GM12878 (cell line): Measurements from ENCODE around the gene FRAS1. TPM values are rescaled to one million over a fixed set of nuclear protein-coding genes. Genes with fewer than 3 reads are reported as not detected.

Experiments
- ATAC-seq: fragments of 200-7000 bp; cut with Tn5 transposase; 3 replicates; pipeline ENCODE4 v1.9.1; 2020; ENCODE audit warnings: mild to moderate bottlenecking, moderate library complexity
- BruUV-seq: library from RNA; stranded (reverse); fragments of 400-500 nt; replicated peaks from 2 replicates; lab custom pipeline; 2021; lab: Mats Ljungman, UMichigan
- CTCF ChIA-PET: fragments of 300-600 bp; sonication (Branson Sonifier 250); formaldehyde crosslinking; extraction: SDS; loops from one replicate; lab custom pipeline; 2021; ENCODE audit warnings: inconsistent platforms; lab: Yijun Ruan, JAX
- POLR2A ChIA-PET: fragments of 350-600 bp; formaldehyde crosslinking; extraction: SDS; loops from one replicate; lab custom pipeline; 2021; ENCODE audit warnings: inconsistent platforms; lab: Charles Lee
- RAD21 ChIA-PET: fragments of 300-600 bp; sonication (Branson Sonifier 250); formaldehyde crosslinking; loops from one replicate; lab custom pipeline; 2023; ENCODE audit warnings: antibody characterized with exemption; ENCODE audit not compliant: unreplicated experiment; lab: Charles Lee
- SMC1A ChIA-PET: fragments of 300-600 bp; sonication (Branson Sonifier 250); formaldehyde crosslinking; loops from one replicate; lab custom pipeline; 2023; ENCODE audit not compliant: unreplicated experiment, uncharacterized antibody; lab: Charles Lee
- DNase-seq: peaks from one replicate; pipeline ENCODE4 v3.0.0-alpha.2; 2011; ENCODE audit warnings: low read depth, low spot score
- FAIRE-seq: peaks from 3 replicates; lab custom pipeline; 2011; peaks lifted over from hg19 to GRCh38; lab: Jason Lieb, UNC
- H2AFZ ChIP-seq: 2 replicates; pipeline ENCODE4 v1.6.0; 2011; ENCODE audit warnings: low read depth, low read length, control low read depth; ENCODE audit not compliant: control insufficient read depth
- H3K27ac ChIP-seq: 2 replicates; pipeline ENCODE4 v1.5.1; 2011; ENCODE audit warnings: control low read depth; ENCODE audit not compliant: control insufficient read depth, insufficient read depth
- H3K27me3 ChIP-seq, 2 experiments: replicated peaks in 1 of 2; 2 replicates each; pipeline versions ENCODE4 v1.6.0 to v1.6.1; 2011; ENCODE audit warnings: low read length in 1 of 2; ENCODE audit not compliant: control insufficient read depth in 2 of 2, insufficient read depth in 2 of 2
- H3K36me3 ChIP-seq, 2 experiments: 2 replicates each; pipeline ENCODE4 v1.5.1; 2011; ENCODE audit warnings: low read length in 1 of 2; ENCODE audit not compliant: control insufficient read depth in 2 of 2, insufficient read depth in 2 of 2
- H3K4me1 ChIP-seq: 2 replicates; pipeline ENCODE4 v1.6.1; 2011; ENCODE audit warnings: mild to moderate bottlenecking, low read length, moderate library complexity, mixed read lengths; ENCODE audit not compliant: control insufficient read depth, insufficient read depth
- H3K4me2 ChIP-seq: 2 replicates; pipeline ENCODE4 v1.6.0; 2011; ENCODE audit warnings: control low read depth; ENCODE audit not compliant: control insufficient read depth, insufficient read depth
- H3K4me3 ChIP-seq: fragments of 200-600 bp; sonication (generic); 2 replicates; pipeline ENCODE4 v1.5.1; 2016
- H3K79me2 ChIP-seq: 2 replicates; pipeline ENCODE4 v1.6.0; 2011; ENCODE audit warnings: low read length; ENCODE audit not compliant: control insufficient read depth, insufficient read depth
- H3K9ac ChIP-seq: 2 replicates; pipeline ENCODE4 v1.8.0; 2011; ENCODE audit warnings: low read length, control low read depth, mixed read lengths; ENCODE audit not compliant: control insufficient read depth, insufficient read depth
- H3K9me3 ChIP-seq: replicated peaks from 3 replicates; pipeline ENCODE4 v1.5.1; 2011; ENCODE audit warnings: mild to moderate bottlenecking, low read length; ENCODE audit not compliant: control insufficient read depth, insufficient read depth
- H4K20me1 ChIP-seq: 2 replicates; pipeline ENCODE4 v1.6.0; 2011; ENCODE audit not compliant: control insufficient read depth, insufficient read depth
- CREM ChIP-seq: IDR thresholded peaks from 2 replicates; pipeline ENCODE4 v1.6.1; 2014; ENCODE audit warnings: antibody characterized with exemption, low read depth
- HCFC1 ChIP-seq: fragments of 150-350 bp; IDR thresholded peaks from 2 replicates; pipeline ENCODE4 v1.6.1; 2014; ENCODE audit warnings: low read length
- IKZF2 ChIP-seq, 2 experiments: fragments of 450-650 bp; IDR thresholded peaks; 2 replicates each; pipeline ENCODE4 v1.6.1; 2017; ENCODE audit warnings: mild to moderate bottlenecking in 2 of 2, moderate library complexity in 2 of 2
- JUND ChIP-seq: IDR thresholded peaks from 2 replicates; pipeline ENCODE4 v1.6.1; 2012; ENCODE audit warnings: low read depth, mild to moderate bottlenecking, low read length, improper control_type of control experiment, moderate library complexity
- KAT2A ChIP-seq: conservative IDR thresholded peaks from 2 replicates; pipeline ENCODE4 v1.6.1; 2011; ENCODE audit warnings: low read depth, low read length; ENCODE audit not compliant: control insufficient read depth
- MTA2 ChIP-seq: fragments of 450-650 bp; IDR thresholded peaks from 2 replicates; pipeline ENCODE4 v1.6.1; 2016; ENCODE audit warnings: low read depth, mild to moderate bottlenecking, moderate library complexity
- NFYB ChIP-seq: IDR thresholded peaks from 2 replicates; pipeline ENCODE4 v1.6.1; 2011; ENCODE audit warnings: low read depth, mild to moderate bottlenecking, low read length, improper control_type of control experiment, moderate library complexity; ENCODE audit not compliant: insufficient read depth
- NR2C1 ChIP-seq: fragments of 450-650 bp; IDR thresholded peaks from 2 replicates; pipeline ENCODE4 v1.6.1; 2017; ENCODE audit warnings: antibody characterized with exemption, mild to moderate bottlenecking, moderate library complexity
- NR2C2 ChIP-seq: IDR thresholded peaks from 2 replicates; pipeline ENCODE4 v1.6.1; 2011; ENCODE audit warnings: borderline replicate concordance, low read depth; ENCODE audit not compliant: control insufficient read depth, insufficient read length
- RBBP5 ChIP-seq: fragments of 200-600 bp; sonication (generic); conservative IDR thresholded peaks from 2 replicates; pipeline ENCODE4 v1.6.1; 2016
- SP1 ChIP-seq: IDR thresholded peaks from one replicate; pipeline ENCODE4 v1.6.1; 2011; ENCODE audit warnings: low read depth, low read length
- TCF7 ChIP-seq: IDR thresholded peaks from 2 replicates; pipeline ENCODE4 v1.6.1; 2014; ENCODE audit warnings: antibody characterized with exemption, borderline replicate concordance
- ZBED1 ChIP-seq: IDR thresholded peaks from 2 replicates; pipeline ENCODE4 v1.6.1; 2016; ENCODE audit warnings: borderline replicate concordance
- WGBS: methylation state at CpG from one replicate; pipeline ENCODE4 v1.1.6; 2016; ENCODE audit warnings: low lambda C conversion rate; ENCODE audit not compliant: insufficient replicate concordance, insufficient coverage; ENCODE audit errors: missing lambda C conversion rate; 5-methylcytosine and 5-hydroxymethylcytosine counted together
- in situ Hi-C: fragments of 300-500 bp; cut with MboI; formaldehyde crosslinking; loops from 9 replicates; pipeline ENCODE4 v1.14.3; 2018; ENCODE audit warnings: mixed read lengths
- intact Hi-C: fragments of 100-400 bp; cut with micrococcal nuclease; formaldehyde crosslinking; loops from one replicate; pipeline ENCODE4 v1.14.2; 2022; ENCODE audit not compliant: unreplicated experiment
- polyA plus RNA-seq, 11 experiments: library from polyadenylated mRNA; depleted of rRNA in 4 of 11; unstranded in 6 of 11; stranded (reverse) in 5 of 11; fragments of >200 nt; fragmentation: Nextera tagmentation in 4 of 11; fragmentation: Illumina TruSeq in 1 of 11; extraction: Ambion mirVana in 4 of 11; extraction: Trizol in 1 of 11; gene quantifications; 1 replicate in 1 of 11; 2 replicates in 10 of 11; pipeline versions ENCODE4 v1.2.1 to v1.2.3, GENCODE V29; 2011 to 2016; ENCODE audit warnings: inconsistent platforms in 2 of 11, missing spikeins in 2 of 11, low read depth in 1 of 11
- total RNA-seq, 4 experiments: library from RNA; depleted of rRNA in 3 of 4; stranded (reverse); fragments of >200 nt in 3 of 4; fragmentation: Illumina TruSeq in 1 of 4; extraction: Trizol in 1 of 4; gene quantifications; 2 replicates each; pipeline versions ENCODE4 v1.2.1 to v1.2.3, GENCODE V29; 2013 to 2021
- TF ChIP-seq, protein P1 (sequence below): IDR thresholded peaks from 2 replicates; pipeline ENCODE4 v1.6.1; 2012; ENCODE audit warnings: low read length, inconsistent platforms
- TF ChIP-seq, protein P2 (sequence below): IDR thresholded peaks from 2 replicates; pipeline ENCODE4 v1.6.1; 2012; ENCODE audit warnings: low read depth, low read length, improper control_type of control experiment
- TF ChIP-seq, protein P3 (sequence below): fragments of 150-350 bp; IDR thresholded peaks from 2 replicates; pipeline ENCODE4 v1.6.1; 2014; ENCODE audit warnings: mild to moderate bottlenecking, low read depth, low read length
- TF ChIP-seq, protein P4 (sequence below): IDR thresholded peaks from 2 replicates; pipeline ENCODE4 v1.6.1; 2012; ENCODE audit warnings: low read depth, low read length, improper control_type of control experiment
- TF ChIP-seq, protein P5 (sequence below): IDR thresholded peaks from 2 replicates; pipeline ENCODE4 v1.6.1; 2011; ENCODE audit warnings: low read depth, low read length, improper control_type of control experiment, borderline replicate concordance

The FRAS1 gene
- total and polyA plus RNA-seq, 10 of the 15 experiments (the other 5 are each of a cell fraction or from before 2014, with no cell fraction given): 0.08 to 11.7 (median 0.20) TPM

DNA sequence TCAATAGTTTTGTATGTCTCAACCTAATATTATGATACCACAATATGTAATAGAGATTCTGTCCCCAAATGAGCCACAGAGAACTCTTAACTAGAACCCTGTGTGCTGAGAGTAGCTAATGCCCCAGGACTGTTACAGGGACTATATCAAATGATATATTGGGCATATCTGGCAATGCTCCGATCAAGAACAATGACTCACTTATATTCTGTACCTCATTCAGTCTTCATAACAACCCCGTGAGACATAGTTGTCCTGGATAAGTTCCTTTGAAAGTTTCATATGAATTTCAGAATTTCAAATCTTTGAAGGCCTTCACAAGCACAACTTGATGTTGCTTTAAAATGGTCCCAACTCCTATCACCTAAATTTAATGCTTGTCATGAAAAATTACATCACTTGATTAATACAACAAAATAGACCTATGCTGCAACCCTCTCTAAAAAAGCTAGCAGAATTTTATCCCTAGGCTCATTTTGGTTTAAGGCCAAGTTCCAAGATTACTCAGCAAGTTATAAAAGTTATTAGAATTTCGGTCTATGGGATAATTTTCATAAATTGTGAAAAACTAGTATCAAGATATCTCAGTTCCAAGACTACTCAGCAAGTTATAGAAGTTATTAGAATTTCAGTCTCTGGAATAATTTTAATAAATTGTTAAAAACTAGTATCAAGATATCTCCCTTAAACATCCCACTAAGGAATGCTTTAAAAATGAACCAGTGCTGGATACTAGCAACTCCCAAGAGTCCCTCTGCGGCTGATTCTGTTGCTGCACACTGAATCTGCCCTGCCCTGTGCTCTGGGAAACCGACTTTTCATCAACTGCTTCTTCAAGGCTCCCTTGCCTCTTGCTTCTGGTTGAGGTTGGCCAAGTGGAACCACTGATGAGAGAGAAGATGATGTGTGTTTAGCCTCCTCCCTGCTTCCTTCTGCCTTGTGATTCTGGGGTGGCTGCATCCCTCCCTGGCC is 488.4 kb downstream of the FRAS1 start:
- WGBS: 53% methylated on average over 5 of the region's 5 CpGs
- FAIRE-seq (no peak), ATAC-seq (no peak)
- no TSS peak for BruUV-seq
- H2AFZ ChIP-seq: no peak overlapping the region
- CTCF ChIA-PET: interaction anchor here (1.3 kb wide), 2 partner anchors 486 to 491 kb away, joined by 3 read pairs; no protein-coding TSS in a partner anchor
- intact Hi-C loops: no loop called here
- POLR2A ChIA-PET: interaction anchor here (0.6 kb wide), 1 partner anchor 140 kb away, joined by 3 read pairs; no protein-coding TSS in a partner anchor
- H3K4me2 ChIP-seq: no peak overlapping the region
- H3K36me3 ChIP-seq: no peaks in the 10 kb centered on the region
- H4K20me1 ChIP-seq: no peaks in the 10 kb centered on the region
- SMC1A ChIA-PET: interaction anchor here (0.5 to 0.7 kb wide), 2 partner anchors 9 to 1198 kb away, joined by 3 read pairs; no protein-coding TSS in a partner anchor
- H3K79me2 ChIP-seq: no peaks in the 10 kb centered on the region
- H3K4me1 ChIP-seq: no peaks in the 10 kb centered on the region
- H3K4me3 ChIP-seq: no peak overlapping the region
- H3K9ac ChIP-seq: no peak overlapping the region
- no peaks in the 10 kb centered on the region for H3K9me3 ChIP-seq
- H3K27ac ChIP-seq: no peak overlapping the region
- peaks cover 0 to 5% of the 10 kb centered on the region in 2 experiments; a peak in 1 of 4 replicates for H3K27me3 ChIP-seq
- TF ChIP-seq, protein P1, sequence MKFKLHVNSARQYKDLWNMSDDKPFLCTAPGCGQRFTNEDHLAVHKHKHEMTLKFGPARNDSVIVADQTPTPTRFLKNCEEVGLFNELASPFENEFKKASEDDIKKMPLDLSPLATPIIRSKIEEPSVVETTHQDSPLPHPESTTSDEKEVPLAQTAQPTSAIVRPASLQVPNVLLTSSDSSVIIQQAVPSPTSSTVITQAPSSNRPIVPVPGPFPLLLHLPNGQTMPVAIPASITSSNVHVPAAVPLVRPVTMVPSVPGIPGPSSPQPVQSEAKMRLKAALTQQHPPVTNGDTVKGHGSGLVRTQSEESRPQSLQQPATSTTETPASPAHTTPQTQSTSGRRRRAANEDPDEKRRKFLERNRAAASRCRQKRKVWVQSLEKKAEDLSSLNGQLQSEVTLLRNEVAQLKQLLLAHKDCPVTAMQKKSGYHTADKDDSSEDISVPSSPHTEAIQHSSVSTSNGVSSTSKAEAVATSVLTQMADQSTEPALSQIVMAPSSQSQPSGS: no peak
- TF ChIP-seq RBBP5: no peak
- TF ChIP-seq NR2C2: no peak
- no peak for TF ChIP-seq ZBED1
- no peak for TF ChIP-seq JUND
- TF ChIP-seq CREM: no peak
- TF ChIP-seq NR2C1: no peak
- TF ChIP-seq KAT2A: no peak
- TF ChIP-seq, protein P2, sequence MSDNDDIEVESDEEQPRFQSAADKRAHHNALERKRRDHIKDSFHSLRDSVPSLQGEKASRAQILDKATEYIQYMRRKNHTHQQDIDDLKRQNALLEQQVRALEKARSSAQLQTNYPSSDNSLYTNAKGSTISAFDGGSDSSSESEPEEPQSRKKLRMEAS: no peak
- no peak for TF ChIP-seq HCFC1
- no peak for TF ChIP-seq MTA2
- no peak for TF ChIP-seq NFYB
- no peak for TF ChIP-seq SP1
- TF ChIP-seq, protein P3, sequence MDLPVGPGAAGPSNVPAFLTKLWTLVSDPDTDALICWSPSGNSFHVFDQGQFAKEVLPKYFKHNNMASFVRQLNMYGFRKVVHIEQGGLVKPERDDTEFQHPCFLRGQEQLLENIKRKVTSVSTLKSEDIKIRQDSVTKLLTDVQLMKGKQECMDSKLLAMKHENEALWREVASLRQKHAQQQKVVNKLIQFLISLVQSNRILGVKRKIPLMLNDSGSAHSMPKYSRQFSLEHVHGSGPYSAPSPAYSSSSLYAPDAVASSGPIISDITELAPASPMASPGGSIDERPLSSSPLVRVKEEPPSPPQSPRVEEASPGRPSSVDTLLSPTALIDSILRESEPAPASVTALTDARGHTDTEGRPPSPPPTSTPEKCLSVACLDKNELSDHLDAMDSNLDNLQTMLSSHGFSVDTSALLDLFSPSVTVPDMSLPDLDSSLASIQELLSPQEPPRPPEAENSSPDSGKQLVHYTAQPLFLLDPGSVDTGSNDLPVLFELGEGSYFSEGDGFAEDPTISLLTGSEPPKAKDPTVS: no peak
- TF ChIP-seq, protein P4, sequence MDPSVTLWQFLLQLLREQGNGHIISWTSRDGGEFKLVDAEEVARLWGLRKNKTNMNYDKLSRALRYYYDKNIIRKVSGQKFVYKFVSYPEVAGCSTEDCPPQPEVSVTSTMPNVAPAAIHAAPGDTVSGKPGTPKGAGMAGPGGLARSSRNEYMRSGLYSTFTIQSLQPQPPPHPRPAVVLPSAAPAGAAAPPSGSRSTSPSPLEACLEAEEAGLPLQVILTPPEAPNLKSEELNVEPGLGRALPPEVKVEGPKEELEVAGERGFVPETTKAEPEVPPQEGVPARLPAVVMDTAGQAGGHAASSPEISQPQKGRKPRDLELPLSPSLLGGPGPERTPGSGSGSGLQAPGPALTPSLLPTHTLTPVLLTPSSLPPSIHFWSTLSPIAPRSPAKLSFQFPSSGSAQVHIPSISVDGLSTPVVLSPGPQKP: no peak
- TF ChIP-seq, protein P5, sequence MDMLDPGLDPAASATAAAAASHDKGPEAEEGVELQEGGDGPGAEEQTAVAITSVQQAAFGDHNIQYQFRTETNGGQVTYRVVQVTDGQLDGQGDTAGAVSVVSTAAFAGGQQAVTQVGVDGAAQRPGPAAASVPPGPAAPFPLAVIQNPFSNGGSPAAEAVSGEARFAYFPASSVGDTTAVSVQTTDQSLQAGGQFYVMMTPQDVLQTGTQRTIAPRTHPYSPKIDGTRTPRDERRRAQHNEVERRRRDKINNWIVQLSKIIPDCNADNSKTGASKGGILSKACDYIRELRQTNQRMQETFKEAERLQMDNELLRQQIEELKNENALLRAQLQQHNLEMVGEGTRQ: no peak
- TF ChIP-seq TCF7: no peak
- TF ChIP-seq IKZF2 (IDR thresholded peaks at IDR 0.05): no peak
- TF ChIP-seq, all 136 proteins: peak for 0
- RAD21 ChIA-PET: no interaction called here
- in situ Hi-C loops: no loop called here
- no peak for DNase-seq
